GM20431 (cell line): Measurements from ENCODE around the gene SLC12A5.
"Not testable (repeated sequence)": the region's sequence is repeated elsewhere in the genome, so short reads cannot be mapped to it uniquely, and the experiment has no call there.

Source experiments
- in situ Hi-C: fragments of 300-500 bp; cut with MseI, MboI; formaldehyde crosslinking; loops from one replicate; pipeline ENCODE4 v1.15.0; 2020; ENCODE audit warnings: low sequenced_read_pairs; ENCODE audit not compliant: unreplicated experiment

The SLC12A5 gene

DNA sequence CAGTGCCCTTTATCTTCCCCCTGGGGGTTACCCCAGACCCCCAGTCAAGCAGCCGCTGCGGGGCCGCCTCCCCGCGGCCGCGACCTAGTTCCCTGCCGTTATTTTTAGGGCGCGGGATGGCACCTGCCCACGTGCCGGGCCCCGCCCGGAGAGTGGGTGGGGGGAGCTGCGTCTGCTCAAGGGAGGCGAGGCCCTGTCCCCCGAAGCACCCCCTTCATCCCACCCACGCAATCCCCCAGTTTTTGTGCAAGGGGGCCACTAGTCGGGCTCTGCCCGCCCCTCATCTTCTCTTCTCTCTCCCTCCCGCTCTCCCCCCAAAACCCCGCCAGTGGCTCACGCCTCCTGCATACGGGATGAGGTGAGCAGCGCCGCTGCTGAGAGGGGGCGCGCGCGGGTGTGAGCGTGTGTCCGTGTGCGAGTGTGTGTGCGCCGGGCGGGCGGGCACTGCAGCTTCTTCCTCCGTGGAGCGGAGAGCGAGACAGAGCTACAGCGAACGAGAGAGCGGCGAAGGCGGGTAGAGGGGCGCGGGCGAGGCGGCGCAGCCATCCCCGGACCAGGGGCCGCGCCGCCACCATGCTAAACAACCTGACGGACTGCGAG, at the start of gene SLC12A5:
Gene SLC12A5, plus strand, starts transcription at position 444 of the 600 bp plus-strand sequence. Its CDS starts 130 bp downstream, at position 574.
- in situ Hi-C loops: no loop called here

DNA sequence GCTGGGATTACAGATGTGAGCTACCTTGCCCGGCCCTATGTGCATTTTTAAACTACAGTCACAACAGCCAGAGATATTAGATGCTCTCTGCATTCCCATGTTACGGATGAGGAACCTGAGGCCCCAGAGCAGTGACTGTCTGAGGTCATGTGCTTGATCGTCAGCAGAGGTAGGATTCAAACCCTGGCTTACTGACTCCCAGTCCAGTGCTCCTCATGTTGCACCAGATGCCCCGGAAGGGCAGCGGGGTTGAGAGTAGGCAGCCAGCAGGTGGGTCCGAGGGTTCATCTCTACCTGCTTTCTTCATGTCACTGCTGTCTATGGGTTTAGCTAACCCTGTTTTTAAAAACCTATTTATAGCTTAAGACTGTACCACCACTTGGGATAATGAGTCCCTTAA, 47.8 kb upstream of the SLC12A5 start:
- in situ Hi-C loops: no loop called here

DNA sequence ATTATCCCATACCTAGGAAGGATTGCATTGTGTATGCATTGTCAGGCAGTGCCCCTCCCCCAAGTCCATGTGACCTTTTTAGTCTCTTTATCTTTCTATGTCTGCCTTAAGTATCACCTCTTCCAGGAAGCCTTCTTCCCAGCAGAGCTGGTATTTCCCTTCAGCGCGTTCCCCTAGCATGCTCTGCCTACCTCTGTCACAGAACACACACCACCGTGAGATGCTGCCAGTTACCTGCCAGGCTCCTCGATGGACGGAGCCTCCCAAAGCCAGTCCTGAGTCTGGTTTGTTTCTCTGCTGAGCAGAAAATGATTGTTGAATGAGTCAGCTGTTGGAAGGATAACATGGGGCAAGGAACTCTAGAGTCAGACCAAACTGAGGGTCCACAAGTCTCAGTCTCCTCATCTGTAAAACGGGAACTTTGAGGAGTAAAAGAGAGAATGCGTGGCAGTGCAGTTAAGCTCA, 45.7 kb upstream of the SLC12A5 start:
- in situ Hi-C loops: no loop called here

- in situ Hi-C loops: no loop called here
These were observed 43.4 kb upstream of the SLC12A5 start for GRCh38 chr20:45985573-45985972.

- in situ Hi-C loops: no loop called here
These were observed 41.8 kb upstream of the SLC12A5 start for GRCh38 chr20:45987108-45987780.

- in situ Hi-C loops: not testable (repeated sequence)
These were observed 40.2 kb upstream of the SLC12A5 start for GRCh38 chr20:45988830-45989229.

GRCh38 chr20:45991616-45992015, 37.4 kb upstream of the SLC12A5 start:
- in situ Hi-C loops: no loop called here

DNA sequence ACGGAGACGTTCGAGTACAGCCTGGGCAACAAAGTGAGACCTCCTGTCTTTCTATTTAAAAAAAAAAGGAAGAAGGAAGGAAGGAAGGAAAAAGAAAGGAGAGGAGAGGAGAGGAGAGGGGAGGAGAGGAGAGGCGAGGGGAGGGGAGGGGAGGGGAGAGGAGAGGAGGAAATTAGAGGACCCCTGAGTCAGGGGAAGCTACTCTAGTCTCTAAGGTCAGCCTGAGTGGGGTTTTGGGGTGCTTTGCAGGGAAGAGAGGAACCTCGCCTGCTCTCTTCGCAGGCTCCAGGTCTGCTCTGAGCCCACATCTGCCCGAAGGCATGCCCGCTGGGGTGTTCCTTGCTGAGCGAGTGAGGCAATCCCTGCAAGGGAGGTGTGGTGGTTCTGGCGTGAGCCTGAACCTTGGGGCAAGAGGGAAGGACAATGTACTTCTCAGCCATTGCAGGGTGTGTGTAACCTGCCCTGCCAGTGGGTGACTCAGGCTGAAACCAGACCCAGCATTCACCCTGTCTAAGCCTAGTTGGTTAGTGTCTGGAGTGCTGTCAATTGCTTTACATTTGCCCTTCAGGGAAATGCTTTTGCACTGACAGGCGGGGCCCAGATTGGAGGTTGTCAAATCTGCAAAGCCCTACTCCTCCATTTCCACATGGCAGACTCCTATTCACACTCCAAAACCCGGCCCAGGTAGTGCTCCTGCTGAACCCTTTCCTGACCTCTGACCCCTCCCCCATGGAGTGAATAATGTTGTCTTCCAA, 35.6 kb upstream of the SLC12A5 start:
- in situ Hi-C loops: no loop called here

GRCh38 chr20:45994761-45995493, 34.1 kb upstream of the SLC12A5 start:
- in situ Hi-C loops: no loop called here

DNA sequence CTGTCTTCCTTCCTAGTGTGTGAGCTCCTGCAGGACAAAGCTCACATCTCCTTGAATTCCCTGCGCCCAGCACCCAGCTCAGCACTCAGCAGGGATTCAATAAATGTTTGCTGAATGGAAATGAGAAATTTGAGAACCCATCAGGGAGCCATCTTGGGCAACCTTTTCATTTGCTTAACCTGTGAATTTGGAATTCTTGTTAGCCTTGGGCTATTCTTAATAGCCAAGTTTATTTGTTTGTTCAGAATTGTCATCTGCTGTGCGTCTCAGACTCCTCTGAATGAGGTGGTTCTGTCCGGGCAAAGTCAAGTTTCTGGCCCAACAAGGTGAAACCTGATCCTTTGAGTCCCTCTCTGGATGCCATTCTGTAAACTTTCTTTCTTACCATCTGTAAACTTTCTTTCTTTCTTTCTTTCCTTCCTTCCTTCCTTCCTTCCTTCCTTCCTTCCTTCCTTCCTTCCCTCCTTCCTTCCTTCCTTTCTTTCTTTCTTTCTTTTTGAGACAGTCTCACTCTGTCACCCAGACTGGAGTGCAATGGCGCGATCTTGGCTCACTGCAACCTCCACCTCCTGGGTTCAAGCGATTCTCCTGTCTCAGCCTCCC, 33.4 kb upstream of the SLC12A5 start:
- in situ Hi-C loops: not testable (repeated sequence)

DNA sequence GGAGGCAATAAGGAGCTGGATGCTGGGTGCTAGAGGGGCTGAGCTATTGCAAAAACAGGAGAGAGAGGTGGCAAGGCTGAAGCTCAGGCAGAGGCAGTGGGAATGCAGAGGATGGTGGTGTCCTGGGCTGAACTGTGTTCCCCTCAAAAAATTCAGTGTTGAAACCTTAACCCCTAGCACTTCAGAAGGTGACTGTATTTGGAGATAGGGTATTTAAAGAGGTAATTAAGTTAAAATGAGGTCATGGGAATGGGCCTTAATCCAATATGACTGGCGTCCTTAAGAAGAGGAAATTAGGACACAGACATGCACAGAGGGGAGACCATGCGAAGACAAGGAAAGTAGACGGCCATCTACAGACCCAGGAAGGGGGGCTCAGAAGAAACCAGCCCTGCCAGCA, 31.8 kb upstream of the SLC12A5 start:
- in situ Hi-C loops: no loop called here

DNA sequence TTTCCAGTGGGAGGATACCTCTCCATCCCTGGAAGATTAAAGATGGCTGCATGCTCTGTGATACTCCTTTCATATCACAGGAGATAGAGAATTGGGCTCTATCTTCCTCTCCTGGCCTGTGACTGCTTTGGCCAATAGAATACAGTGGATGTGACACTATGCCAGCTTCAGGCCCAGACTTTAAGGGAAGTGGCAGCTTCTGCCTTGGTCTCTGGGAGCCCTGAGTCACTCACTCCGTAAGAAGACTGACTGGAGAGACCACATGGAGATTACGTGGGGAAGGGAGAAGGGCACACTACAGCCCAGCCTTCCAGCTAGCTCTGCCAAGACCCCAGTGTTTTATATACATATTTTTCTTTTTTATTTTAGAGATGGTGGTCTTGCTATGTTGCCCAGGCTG, 30.7 kb upstream of the SLC12A5 start:
- in situ Hi-C loops: no loop called here

DNA sequence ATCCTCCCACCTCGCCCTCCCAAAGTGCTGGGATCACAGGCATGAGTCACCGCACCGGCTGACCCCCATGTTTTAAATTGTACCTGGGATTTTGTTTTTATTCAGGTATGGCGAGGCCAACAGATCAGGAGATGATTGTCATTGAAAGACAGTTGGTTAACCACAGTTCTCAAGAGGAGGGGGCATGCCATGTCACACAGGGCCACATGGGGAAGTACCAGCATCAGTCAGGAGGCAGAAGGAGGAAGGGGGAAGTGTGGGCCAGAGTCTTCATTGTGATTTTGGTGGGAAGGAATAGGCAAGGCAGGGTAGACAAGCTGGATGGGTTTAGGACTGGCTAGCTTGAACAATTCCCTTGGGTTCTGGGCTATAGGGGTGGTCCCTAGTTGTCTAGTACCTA, 30.3 kb upstream of the SLC12A5 start:
- in situ Hi-C loops: no loop called here

GRCh38 chr20:45999557-46000261, 29.3 kb upstream of the SLC12A5 start:
- in situ Hi-C loops: no loop called here

- in situ Hi-C loops: no loop called here
These were observed 28.6 kb upstream of the SLC12A5 start for GRCh38 chr20:46000262-46000996.

GRCh38 chr20:46001498-46001897, 27.5 kb upstream of the SLC12A5 start:
- in situ Hi-C loops: no loop called here

- in situ Hi-C loops: no loop called here
These were observed 27.0 kb upstream of the SLC12A5 start for GRCh38 chr20:46002008-46002407.

DNA sequence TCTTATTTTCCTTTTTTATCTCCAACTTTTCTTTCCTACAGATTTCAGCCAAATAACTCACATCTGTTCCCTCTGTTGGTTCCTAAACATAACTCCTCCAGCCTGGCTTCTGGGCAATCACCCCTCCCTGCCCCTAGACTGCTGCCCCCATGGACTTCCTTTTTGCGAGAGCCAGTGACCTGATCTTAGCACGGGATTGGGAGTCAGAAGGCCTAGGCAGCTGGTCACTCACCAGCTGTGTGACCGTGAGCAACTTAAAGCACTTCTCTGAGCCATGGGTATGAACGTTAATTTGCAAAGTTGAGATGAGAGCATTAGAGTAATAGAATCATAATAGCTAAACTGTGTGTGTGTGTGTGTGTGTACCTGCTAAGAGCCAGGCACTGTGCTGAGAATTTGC, 24.8 kb upstream of the SLC12A5 start:
- in situ Hi-C loops: no loop called here
